Jurkat, Clone E6-1 (cell line): ENCODE measurements around the gene ANKRD33B.

Source experiments
- DNase-seq: peaks from one replicate; pipeline ENCODE4 v3.0.0-alpha.2; 2011; ENCODE audit warnings: low read depth, low spot score
- H3K4me3 ChIP-seq: 2 replicates; pipeline ENCODE4 v1.5.1; 2011; ENCODE audit warnings: mild to moderate bottlenecking, low read length, control low read depth, moderate library complexity

Gene ANKRD33B

DNA sequence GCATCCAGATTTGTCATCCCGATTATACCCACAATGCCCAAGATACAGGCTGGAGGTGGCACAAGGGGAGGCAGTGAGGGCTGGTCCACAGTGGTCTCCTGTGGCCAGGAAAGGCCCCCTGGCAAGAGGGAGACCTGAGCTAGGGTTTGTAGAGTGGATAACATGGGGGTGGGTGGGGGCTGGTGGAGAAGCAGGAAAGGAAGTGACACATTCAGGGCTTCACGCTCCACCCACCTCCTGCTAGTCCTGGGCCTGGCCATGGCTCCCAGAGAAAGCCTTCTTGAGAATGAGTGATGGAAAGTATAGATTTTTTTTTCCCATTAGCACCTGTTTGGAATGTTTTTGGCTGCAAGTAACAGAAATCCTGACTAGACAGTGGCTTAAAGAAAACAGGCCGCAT, 81.3 kb downstream of the ANKRD33B start:
- DNase-seq = no peak
- H3K4me3 ChIP-seq = no peak overlapping the region

DNA sequence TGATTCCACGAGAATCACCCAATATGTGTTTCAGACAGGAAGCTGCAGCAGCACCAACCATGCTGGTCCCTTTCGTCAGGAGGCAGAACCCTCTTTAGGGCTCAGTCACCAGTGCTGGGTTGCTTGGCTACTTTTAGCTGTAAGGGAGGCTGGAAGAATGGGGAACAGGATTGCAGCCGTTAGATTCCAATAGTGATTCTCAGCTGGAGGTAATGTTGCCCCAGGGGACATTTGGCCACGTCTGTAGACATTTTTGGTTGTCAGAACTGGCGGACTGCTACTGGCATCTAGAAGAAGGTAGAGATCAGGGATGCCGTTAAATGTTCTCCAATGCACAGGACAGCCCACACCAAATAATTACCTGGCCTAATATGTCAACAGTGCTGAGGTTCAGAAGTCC, 81.8 kb downstream of the ANKRD33B start:
- H3K4me3 ChIP-seq = no peak overlapping the region
- DNase-seq = no peak

DNA sequence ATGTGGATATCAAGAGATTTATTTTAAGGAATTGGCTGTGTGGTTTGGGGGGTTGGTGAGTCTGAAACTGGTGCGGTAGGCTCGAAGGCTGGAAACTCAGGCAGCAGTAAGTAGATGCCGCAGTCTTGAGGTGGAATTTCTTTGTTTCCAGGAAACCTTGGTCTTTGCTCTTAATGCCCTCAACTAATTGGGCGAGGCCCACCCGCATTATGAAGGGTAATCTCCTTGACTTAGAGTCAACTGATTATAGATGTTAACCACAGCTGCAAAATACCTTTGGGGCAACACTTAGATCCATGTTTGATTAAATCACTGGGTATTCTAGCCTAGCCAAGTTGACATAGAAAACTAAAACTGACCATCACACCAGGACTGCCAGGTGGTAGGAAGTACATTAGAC, 83.8 kb downstream of the ANKRD33B start:
- no peak for DNase-seq
- H3K4me3 ChIP-seq = no peak overlapping the region

DNA sequence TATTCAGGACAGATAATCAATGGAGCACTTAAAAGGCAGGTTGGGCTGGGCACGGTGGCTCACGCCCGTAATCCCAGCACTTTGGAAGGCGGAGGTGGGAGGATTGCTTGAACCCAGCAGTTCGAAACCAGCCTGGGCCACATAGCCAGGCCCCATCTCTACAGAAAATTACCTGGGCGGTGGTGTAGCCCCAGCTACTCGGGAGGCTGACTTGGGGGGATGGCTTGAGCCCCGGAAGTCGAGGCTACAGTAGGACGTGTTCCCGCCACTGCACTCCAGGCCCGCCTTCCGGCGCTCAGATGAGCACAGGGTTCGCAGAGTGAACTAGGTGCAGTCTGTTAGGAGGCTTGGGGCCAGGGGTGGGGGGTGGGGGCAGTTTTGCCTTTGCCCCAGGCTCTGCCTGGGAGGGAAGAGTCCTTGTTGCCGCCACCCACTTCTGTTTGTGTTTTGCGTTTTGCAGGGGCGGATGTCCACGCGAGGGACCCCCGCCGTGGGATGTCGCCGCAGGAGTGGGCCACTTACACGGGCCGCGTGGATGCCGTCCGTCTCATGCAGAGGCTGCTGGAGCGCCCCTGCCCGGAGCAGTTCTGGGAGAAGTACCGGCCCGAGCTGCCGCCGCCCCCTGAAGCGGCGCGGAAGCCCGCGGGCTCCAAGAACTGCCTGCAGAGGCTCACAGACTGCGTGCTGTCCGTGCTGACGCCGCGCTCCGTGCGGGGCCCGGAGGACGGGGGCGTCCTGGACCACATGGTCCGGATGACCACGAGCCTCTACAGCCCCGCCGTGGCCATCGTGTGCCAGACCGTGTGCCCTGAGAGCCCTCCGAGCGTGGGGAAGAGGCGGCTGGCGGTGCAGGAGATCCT, 85.2 kb downstream of the ANKRD33B start:
- no peak for DNase-seq
- H3K4me3 ChIP-seq = no peak overlapping the region

DNA sequence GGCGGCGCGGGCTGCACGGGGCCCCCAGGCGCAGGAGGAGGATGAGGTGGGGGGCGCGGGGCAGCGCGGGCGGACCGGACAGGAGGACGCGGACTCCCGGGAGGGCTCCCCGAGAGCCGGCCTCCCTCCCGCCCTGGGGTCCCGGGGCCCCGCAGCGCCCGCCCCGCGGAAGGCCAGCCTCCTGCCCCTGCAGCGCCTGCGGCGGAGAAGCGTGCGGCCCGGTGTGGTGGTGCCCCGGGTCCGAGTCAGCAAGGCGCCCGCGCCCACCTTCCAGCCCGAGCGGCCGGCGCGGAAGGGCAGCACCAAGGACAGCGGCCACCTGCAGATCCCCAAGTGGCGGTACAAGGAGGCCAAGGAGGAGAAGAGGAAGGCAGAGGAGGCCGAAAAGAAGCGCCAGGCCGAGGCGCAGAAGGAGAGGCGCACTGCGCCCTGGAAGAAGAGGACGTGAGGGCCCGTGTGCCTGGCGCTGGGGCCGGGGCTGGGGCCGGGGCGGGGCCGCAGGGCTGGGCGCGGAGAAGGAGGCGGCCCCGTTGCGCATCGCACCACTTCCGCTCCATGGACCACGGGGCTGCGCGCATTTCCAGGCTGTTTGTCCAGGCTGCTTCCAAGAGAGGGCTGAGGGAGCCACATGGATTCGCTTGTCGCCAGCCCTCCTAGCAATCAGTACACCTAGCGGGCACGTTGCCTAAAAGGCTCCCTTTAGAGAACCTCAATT, 86.0 kb downstream of the ANKRD33B start:
- no peak overlapping the region for H3K4me3 ChIP-seq
- DNase-seq = no peak

DNA sequence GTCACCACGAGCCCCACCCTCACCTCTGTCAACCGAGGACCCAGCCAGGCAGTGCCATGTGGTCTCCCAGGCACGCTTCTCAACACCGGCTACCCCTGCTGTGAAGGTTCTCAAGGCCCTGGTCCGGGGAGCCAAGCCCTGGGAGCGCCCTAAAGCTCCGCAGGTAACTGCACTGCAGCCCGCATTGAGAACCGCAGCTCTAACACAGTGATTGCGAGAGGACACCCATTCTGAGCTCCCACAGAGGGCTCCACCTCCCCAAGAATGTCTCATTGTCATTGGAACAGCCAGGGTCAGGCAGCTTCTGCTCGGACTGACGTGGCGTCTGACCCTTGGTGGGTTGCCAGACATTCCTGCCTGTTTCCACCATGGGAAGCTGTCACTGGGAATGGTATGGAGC, 88.3 kb downstream of the ANKRD33B start:
- DNase-seq = no peak
- no peak overlapping the region for H3K4me3 ChIP-seq

DNA sequence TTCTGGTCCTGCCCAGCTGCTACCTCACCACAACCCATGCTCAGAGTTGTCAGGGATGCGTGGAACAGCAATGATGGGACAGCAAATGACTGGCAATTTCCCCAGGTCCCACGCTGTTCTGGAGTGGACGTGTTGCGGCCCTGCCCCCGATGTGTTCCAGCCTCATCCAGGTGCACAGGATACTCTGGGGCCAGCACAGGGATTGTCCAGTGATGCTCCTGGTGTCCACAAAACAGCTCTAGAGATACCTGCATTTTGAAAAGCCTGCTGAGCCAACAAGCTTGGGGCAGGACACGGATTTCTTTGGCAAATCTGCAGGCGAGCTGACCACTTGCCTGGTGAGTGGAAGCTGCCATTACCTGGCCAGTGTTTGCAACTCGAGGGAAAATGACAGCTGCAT, 88.7 kb downstream of the ANKRD33B start:
- DNase-seq = no peak
- no peak overlapping the region for H3K4me3 ChIP-seq

DNA sequence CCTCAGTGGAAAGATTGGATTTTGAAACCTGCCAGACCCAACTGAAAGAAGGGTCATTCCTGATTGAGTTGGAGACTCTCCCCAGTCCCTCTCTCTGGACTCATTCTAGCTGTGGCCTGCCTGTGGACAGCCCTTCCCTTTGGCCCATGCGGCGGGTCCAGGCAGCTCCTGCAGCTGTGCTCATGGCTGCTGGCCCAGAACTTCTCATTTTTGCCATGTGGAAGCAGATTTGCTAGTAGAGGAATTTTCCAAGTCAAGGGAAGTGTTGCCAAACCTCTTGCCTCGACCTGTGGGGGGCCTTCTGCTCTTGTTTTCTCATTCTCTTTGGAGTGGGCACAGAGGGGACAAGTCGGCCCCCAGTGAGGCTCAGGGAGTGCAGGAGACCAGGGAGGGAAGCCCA, 89.2 kb downstream of the ANKRD33B start:
- DNase-seq = no peak
- no peak overlapping the region for H3K4me3 ChIP-seq

DNA sequence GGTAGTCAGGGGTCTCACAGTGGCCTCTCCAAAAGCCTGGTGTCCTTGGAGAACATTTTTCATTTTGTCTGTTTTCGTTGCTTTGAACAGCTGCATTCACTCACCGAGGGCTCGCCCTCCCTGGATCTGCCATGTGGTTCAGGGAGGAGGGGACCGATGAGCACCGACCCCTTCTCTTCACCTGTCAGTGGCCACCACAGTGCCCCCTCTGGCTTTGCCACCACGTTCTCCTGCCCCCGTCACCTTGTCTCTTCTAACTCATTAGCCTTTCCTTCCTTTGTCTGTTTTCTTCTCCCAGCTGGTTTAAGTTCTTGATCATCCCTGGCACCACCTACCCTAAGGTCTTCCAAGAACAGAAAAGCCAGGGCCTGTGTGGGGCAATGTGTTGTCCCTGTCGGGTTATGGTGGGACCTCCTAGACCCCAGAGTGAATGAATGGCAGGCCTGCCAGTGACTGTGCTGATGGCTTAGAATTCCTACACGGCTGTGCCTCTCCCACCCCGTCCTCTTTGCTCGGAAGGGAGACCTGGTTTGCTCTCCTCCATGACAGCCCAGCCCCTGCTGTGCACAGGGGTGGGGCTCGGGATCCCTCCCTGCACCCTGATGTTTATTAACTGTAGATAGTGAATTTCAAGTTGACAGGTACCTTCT, 90.0 kb downstream of the ANKRD33B start:
- DNase-seq = no peak
- H3K4me3 ChIP-seq = no peak overlapping the region

DNA sequence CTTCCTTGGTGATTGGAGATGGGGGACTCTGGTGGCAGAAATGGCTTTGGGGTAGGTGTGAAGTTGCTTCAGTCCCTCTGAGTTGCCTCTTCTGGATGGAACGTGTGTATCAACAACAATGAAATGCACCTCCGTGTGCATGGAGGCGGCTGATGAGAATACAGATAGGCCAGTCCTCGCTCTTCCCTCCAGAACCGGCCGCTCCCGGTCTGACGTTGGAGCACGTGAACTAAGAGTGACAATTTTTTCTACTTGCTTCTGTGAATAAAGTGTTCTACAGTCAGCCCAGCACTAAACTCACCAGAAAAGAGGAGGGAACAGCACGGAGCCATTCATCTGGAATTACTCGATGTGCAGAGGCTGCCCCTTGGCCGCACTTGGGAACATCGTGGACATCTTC, 90.7 kb downstream of the ANKRD33B start:
- no peak for DNase-seq

DNA sequence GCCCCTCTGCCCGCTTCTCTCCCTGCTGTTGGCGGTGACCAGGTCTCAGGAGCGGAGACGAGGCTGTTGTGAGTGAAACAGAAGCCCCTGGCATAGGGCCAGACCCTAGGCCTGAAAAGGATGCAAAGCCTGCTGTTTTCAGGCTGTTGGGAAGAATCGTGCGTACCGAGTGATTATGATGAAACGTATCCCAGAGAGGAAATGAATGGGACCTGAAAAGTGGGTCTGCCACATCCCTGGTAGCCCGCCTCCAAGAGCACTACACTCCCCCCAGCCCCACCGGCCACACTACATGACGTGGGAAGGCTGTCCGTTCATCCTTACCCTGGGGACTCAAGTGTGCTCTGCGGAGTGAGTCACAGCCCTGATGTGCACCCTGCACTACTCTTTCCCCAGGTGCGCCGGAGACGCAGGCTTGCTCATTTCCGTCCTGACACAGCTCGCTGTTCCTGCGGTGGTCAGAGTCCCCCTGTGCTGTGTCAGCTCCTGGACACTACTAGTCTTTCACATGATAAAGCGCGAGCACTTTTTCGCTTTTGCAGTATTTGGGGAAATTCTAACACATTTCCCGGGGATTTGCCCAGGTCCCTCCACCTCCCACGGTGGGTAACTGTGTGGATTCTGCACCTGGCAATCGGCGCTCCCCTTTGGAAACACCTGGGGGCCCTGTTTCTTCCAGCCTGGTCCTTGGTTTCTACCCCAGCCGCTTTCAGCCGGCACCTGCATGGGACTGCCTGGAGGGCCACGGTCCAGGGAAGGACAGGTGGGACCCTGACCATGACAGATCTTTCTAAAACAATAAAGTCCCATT, 91.5 kb downstream of the ANKRD33B start:
- no peak for DNase-seq
- no peak overlapping the region for H3K4me3 ChIP-seq

More for the DNA sequence above, 90.7 kb downstream of the ANKRD33B start:
- H3K4me3 ChIP-seq = no peak overlapping the region

DNA sequence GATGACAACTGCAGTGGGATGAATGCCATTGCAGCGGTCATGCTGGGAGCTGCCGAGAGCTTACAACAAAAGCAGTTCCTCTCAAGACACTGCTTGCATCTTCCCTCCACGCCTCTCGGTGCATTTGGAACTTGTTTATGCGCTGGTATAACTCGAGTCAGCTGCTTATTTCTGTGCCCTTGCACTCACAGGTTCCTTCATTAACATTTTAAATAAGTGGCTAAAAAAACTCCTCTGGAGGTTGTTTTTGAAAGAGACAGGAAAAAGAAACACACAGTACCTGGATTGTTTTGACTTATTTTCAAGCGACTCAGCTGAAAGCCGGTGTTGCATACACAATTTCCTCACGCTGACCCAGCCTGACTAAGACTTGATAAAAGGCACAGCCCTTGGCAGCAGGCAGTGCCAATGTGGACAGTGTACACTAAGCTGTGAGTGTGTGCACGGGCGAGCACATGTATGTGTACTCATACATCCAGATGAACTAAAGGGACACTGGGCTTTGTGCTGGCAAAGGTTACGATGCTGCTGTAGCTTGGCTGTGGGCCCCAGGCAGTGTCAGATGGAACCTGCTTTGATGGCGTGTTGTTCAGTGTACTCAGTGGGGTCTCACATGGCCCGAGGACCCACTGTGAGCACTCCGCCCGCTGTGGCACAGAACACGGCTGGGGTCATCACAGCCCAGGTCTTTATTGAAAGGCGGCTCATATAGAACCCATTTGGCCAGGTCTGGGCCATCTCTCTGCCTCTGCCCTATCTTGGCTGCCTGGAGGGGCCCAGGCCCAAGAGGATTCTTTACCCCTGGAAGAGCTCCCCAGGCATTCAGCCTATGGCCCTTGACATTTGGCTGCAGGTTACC, 92.3 kb downstream of the ANKRD33B start:
- H3K4me3 ChIP-seq = no peak overlapping the region
- no peak for DNase-seq

DNA sequence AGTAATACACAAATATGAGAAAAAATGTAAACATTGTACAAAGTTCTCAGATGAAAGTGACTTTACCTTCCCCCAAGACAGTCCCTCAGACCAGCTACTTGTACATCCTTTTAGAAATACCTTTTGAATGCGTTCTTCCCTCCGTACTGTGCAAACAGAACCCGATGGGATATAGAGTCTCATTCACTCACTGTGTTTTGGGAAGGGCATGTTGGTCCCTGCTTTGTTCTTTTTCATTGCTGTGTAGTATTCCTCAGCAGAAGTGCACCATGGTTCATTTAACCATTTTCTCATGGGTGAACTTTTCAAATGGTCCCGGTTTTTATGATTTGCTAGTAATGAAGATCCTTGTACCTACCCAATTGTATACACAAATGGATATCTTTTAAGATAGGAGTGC, 94.4 kb downstream of the ANKRD33B start:
- no peak overlapping the region for H3K4me3 ChIP-seq

DNA sequence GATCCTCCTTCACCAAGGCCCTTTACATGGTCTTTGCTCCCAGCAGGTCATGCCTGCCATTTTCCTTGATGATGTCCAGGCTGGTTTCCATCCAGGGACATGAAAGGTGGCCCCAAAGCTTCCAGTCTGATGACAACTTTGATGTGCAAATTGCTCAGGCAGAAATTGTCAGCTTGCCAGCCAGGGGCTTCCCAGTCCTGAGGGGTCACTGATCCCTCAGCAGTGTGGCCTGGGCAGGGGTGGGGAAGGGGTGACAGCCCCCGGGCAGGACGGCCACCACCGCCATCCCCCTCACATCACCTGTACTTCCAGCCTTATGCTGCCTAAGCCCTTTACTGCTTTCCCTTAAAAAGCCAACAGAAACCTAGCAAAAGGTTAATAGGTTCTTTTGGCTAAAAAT, 96.3 kb downstream of the ANKRD33B start:
- H3K4me3 ChIP-seq = no peak overlapping the region
- DNase-seq = no peak

More for the DNA sequence above, 94.4 kb downstream of the ANKRD33B start:
- no peak for DNase-seq

DNA sequence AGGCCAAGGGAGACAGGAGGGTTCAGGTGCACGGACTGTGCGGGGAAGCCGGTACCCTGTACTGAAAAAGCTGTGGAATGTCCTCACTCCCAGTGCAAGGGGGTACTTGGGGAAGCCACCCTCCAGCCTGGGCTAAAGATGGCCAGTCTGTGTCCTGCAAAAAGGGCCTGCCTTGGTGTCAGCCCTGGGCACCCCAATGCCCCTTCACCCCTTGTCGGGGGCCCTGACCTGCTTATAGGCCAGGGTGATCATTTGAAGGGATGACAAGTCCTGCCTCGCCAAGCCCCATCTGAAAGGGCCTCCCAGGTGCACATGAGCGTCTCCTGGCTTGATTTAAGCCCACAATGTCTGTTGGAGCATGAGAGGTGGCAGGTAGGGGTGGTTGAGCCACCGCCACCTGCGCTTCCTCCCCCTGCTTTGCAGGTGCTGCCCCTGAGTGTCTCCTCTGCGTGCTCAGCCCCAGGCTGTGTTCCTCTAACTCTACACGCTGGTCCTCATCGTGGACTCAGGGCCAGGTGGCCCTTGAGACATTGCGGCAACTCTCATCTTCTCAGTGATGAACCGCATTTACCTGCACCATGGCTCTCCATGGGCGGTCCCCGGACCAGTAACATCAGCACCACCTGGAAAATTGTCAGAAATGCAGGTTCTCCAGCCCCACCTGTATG, 97.0 kb downstream of the ANKRD33B start:
- no peak for DNase-seq

DNA sequence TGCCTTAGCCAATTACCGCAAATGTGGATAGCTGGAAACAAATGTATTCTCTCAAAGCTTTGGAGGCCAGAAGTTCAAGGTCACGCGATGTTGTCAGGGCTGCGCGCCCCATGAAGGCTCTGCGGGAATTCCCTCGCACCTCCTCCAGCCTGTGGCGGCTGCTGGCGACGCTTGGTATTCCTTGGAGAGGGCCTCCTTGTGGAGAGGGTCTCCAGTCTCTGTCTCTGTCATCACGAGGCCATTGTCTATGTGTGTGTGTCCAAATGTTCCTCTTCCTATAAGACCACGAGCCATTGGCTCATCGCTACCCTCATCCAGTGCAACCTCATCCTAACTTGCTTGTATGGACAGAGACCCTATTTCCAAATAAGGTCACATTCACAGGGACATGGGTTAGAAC, 97.5 kb downstream of the ANKRD33B start:
- H3K4me3 ChIP-seq = no peak overlapping the region
- DNase-seq = no peak

More for the DNA sequence above, 97.0 kb downstream of the ANKRD33B start:
- H3K4me3 ChIP-seq = no peak overlapping the region

DNA sequence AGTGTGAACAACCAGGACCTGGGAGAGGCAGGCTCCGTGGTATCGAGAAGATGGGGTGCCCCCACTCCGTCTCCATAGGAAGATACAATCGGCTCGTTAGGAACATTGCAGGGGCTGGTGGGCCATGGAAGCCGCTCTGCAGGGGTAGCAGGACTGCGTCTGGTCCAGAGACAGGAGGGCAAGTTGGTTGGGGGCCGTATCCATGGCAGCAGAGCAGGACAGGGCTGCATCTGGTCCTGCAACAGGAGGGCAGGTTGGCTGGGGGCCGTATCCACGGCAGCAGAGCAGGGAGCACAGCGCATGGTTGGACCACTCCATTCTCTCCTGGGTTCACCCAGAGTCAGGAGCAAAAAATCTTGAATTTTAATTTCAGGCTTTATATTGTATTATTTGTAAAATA, 98.2 kb downstream of the ANKRD33B start:
- H3K4me3 ChIP-seq = no peak overlapping the region
- DNase-seq = no peak
